ENCODE measurements around the gene GGPS1.

The GGPS1 gene

GRCh38 chr1:235287208-235287882 lies 41.0 kb upstream of the GGPS1 start:
- TF ChIP-seq, protein P1, sequence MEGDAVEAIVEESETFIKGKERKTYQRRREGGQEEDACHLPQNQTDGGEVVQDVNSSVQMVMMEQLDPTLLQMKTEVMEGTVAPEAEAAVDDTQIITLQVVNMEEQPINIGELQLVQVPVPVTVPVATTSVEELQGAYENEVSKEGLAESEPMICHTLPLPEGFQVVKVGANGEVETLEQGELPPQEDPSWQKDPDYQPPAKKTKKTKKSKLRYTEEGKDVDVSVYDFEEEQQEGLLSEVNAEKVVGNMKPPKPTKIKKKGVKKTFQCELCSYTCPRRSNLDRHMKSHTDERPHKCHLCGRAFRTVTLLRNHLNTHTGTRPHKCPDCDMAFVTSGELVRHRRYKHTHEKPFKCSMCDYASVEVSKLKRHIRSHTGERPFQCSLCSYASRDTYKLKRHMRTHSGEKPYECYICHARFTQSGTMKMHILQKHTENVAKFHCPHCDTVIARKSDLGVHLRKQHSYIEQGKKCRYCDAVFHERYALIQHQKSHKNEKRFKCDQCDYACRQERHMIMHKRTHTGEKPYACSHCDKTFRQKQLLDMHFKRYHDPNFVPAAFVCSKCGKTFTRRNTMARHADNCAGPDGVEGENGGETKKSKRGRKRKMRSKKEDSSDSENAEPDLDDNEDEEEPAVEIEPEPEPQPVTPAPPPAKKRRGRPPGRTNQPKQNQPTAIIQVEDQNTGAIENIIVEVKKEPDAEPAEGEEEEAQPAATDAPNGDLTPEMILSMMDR (IDR thresholded peaks at IDR 0.05; ENCODE audit: control insufficient read depth, extremely low read depth, insufficient read depth) = no peak

GRCh38 chr1:235289859-235290739 lies 38.3 kb upstream of the GGPS1 start:
- DNase-seq (ENCODE audit: low read depth) = no peak
- no peak overlapping the region for H3K4me3 ChIP-seq (ENCODE audit: low read depth, low read length)
- TF ChIP-seq, protein P1 (IDR thresholded peaks at IDR 0.05; ENCODE audit: control insufficient read depth, extremely low read depth, insufficient read depth) = no peak

More at GRCh38 chr1:235287208-235287882, 41.0 kb upstream of the GGPS1 start:
- H3K4me3 ChIP-seq (ENCODE audit: low read depth, low read length) = no peak overlapping the region
- no peak for DNase-seq (ENCODE audit: low read depth)

DNA sequence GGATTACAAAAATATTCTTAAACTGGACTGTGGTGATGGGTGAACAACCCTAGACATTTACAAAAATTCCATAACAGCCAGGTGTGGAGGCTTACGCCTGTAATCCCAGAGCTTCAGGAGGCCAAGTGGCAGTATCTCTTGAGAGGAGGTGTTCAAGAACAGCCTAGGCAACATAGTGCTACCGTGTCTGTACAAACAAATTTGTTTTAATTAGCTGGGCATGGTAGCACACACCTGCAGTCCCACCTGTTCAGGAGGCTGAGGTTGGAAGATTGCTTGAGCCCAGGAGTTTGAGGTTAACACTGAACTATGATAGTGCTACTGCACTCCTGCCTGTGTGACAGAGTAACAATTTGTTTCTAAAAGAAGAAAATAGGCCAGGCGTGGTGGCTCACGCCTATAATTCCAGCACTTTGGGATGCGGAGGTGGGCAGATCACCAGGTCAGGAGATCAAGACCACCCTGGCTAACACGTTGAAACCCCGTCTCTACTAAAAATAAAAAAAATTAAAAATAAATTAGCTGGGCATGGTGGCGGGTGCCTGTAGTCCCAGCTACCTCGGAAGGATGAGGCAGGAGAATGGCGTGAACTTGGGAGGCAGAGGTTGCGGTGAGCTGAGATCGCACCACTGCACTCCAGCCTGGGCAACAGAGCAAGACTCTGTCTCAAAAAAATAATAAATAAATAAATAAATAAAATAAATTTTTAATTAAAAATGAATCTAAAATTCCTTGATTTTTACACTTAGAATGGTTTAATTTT lies 37.4 kb upstream of the GGPS1 start:
- TF ChIP-seq, protein P1 (IDR thresholded peaks at IDR 0.05; ENCODE audit: control insufficient read depth, extremely low read depth, insufficient read depth) = no peak
- no peak for DNase-seq (ENCODE audit: low read depth)
- H3K4me3 ChIP-seq (ENCODE audit: low read depth, low read length) = no peak overlapping the region

DNA sequence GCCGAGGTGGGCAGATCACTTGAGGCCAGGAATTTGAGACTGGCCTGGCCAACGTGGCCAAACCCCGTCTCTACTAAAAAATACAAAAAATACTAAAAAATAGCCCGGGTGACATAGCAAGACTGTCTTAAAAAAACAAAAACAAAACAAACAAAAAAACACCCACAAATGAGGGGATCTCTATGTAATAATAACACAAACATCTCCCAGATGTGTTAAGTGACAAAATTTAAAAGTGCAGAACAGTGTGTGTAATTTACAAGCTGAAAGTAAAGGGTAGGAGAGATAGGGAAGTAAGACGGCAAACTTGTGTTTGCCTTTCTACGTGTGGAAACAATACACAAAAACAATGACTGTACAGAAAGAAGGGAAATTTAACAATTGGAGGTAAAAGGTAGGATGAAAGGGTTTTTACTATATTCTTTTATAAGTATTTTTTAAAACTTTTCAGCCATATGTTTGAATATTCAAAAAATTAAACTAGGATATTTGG lies 36.7 kb upstream of the GGPS1 start:
- TF ChIP-seq, protein P1 (IDR thresholded peaks at IDR 0.05; ENCODE audit: control insufficient read depth, extremely low read depth, insufficient read depth) = no peak
- DNase-seq (ENCODE audit: low read depth) = no peak
- no peak overlapping the region for H3K4me3 ChIP-seq (ENCODE audit: low read depth, low read length)

DNA sequence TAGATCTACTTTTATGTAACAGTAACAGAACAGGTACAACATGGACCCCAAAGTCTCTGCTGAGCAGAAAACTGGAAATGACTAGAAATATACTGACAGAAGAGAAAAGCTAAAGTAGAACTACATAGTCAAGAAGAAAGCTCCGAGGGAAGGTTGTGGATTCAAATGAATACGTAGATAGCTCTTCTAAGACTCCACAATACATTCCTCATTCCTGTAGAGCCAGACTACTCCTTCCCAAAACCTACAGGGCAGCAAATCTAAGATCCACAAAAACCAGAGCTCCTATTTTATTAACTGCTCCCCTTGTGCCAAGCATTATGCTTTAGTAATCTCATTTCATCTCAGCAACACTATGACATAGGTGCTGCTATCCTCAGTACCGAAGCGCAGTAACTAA lies 35.6 kb upstream of the GGPS1 start:
- H3K4me3 ChIP-seq (ENCODE audit: low read depth, low read length) = no peak overlapping the region
- TF ChIP-seq, protein P1 (IDR thresholded peaks at IDR 0.05; ENCODE audit: control insufficient read depth, extremely low read depth, insufficient read depth) = no peak
- DNase-seq (ENCODE audit: low read depth) = no peak

GRCh38 chr1:235293322-235293942 lies 34.9 kb upstream of the GGPS1 start:
- TF ChIP-seq, protein P1 (IDR thresholded peaks at IDR 0.05; ENCODE audit: control insufficient read depth, extremely low read depth, insufficient read depth) = no peak
- no peak for DNase-seq (ENCODE audit: low read depth)
- no peak overlapping the region for H3K4me3 ChIP-seq (ENCODE audit: low read depth, low read length)

All from LNCaP clone FGC (cell line).